GM18907 (cell line): Measurements from ENCODE around the gene SKP2.
"Not testable (repeated sequence)": the region's sequence is repeated elsewhere in the genome, so short reads cannot be mapped to it uniquely, and the experiment has no call there.

Experiments used
- ATAC-seq: cut with Tn5 transposase; IDR thresholded peaks from one replicate; pipeline ENCODE4 v1.9.1; 2021; ENCODE audit warnings: mild to moderate bottlenecking, moderate library complexity; ENCODE audit not compliant: unreplicated experiment

Gene SKP2

GRCh38 chr5:36198281-36198680 is 46.4 kb downstream of the SKP2 start:
- no peak for ATAC-seq

DNA sequence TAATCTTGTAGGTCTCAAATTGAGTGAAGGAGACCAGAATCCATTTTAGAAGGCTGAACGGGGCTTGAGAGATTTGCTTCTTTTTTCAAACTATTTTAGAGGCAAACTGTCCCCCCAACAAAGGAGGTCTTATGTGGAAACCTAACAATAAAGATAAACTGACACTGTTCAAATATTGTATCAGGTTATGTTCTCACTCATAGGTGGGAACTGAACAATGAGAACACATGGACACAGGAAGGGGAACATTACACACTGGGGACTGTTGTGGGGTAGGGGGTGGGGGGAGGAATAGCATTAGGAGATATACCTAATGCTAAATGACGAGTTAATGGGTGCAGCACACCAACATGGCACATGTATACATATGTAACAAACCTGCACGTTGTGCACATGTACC is 46.9 kb downstream of the SKP2 start:
- not testable (repeated sequence) for ATAC-seq

DNA sequence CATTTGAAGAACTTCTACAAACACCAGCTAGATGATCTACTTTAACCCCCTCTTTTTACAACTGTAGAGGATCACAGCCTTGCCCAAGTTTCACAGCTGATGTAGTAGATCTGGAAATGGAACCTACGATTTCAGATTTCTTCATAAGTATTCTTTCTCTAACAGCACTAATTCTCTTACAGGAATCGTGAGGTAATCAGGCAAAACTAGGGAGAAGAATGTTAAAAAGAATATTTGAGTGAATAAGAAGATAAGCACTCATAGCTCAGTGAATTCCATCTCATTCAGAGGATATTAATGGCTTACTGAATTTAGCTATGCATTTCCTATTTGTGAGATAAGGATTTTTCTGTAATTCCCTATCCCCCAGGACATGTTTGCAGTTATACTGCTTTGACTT is 47.7 kb downstream of the SKP2 start:
- ATAC-seq = no peak

DNA sequence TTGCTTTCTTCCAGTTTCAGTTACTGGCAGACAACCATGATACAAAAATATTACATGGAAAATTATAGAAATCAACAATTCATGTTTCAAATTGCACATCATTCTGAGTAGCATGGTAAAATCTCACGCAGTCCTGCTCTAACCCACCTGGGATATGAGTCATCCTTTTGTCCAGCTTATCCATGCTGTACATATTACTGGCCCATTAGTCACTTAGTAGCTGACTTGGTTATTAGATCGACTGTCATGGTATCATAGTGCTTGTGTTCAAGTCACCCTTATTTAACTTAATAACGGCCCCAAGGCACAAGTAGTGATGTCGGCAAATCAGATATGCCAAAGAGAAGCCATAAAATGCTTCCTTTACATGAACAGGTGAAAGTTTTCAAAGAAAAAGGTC is 48.6 kb downstream of the SKP2 start:
- ATAC-seq = no peak

DNA sequence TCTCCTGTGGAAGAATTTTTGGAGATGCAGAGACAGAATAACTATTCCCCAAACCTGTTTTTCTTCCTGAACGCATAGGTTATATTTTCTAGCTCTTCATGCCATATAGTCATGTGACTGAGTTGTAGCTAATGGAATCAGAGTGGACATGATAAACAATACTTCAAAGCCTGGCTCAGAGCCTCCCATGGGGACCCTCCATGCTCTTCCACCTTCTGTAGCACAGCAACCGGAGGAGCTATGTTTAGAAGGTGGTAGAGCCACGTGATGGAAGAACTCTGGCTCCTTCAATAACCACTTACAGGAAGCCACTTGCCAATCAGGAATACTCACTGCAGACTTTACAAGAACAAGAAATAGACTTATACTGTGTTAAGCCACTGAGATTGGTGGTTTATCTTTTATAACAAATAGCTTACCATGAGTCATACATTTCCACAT is 50.6 kb downstream of the SKP2 start:
- no peak for ATAC-seq

DNA sequence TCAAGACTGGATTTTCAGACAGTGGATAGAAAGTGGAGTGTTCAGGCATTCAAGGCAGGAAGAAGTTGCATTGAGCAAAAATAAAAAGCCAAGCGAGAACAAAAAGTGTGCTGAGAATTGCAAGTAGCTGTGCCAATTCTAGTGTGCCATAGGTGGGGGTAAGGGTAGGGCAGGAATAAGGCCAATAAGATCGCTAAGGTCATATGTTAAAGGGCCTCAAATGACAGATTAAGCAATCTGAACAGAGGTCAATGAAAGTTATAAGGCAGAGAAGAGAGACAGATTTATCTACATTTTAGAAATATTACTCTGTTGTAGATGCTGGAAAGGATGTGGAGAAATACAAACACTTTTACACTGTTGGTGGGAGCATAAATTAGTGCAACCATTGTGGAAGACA is 53.4 kb downstream of the SKP2 start:
- no peak for ATAC-seq

DNA sequence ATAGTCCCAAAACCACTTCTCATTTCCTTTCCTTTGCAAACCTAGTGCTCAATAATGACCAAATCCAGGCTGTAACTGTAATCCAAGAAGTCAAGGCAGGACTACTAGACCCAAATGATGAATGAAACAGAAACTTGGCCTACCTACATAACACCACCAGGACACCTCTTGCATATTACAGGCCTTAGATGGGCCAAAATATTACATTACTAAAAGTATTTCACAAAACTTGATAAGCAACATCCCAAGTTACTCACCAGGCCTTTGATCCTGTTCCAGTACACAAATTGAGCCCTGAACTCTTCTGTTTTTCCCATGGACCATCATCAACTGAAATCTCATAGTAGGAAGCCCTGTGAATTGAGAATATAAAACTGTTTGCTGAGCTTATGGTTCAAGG is 55.0 kb downstream of the SKP2 start:
- no peak for ATAC-seq

- no peak for ATAC-seq
Measured at GRCh38 chr5:36208786-36209185, 56.9 kb downstream of the SKP2 start.

GRCh38 chr5:36209664-36210063 is 57.8 kb downstream of the SKP2 start:
- no peak for ATAC-seq

- ATAC-seq = no peak
Measured at GRCh38 chr5:36214436-36214835, 62.5 kb downstream of the SKP2 start.

GRCh38 chr5:36215910-36216309 is 64.0 kb downstream of the SKP2 start:
- no peak for ATAC-seq

- no peak for ATAC-seq
Measured at GRCh38 chr5:36217567-36217966, 65.7 kb downstream of the SKP2 start.

- no peak for ATAC-seq
Measured at GRCh38 chr5:36217988-36218387, 66.1 kb downstream of the SKP2 start.

DNA sequence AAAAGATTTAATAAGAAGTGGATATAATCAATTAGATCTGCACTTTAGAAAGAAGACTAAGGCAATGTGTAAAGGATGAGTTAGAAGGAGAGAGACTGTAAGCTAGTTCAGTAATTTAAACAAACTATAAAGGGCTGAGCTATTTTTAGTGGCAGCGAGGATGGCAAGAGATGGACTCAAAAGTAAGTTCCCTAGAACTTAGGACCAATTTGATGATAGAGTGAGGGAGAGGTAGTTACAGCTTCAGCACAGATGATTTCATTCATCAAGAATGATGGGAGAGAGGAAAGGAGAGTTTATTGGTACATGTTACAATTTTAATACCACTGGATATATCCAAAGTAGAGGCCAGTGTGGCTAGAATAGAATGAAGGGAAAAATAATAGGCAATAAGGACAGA is 70.7 kb downstream of the SKP2 start:
- ATAC-seq = no peak

- ATAC-seq = no peak
Measured at GRCh38 chr5:36227046-36227445, 75.1 kb downstream of the SKP2 start.

GRCh38 chr5:36228505-36228904 is 76.6 kb downstream of the SKP2 start:
- ATAC-seq = no peak

- no peak for ATAC-seq
Measured at GRCh38 chr5:36230151-36230790, 78.4 kb downstream of the SKP2 start.

GRCh38 chr5:36232533-36232932 is 80.6 kb downstream of the SKP2 start:
- ATAC-seq = no peak
